ENCODE results near the gene ARNT2. TPM values are rescaled to one million over a fixed set of nuclear protein-coding genes. Genes with fewer than 3 reads are reported as not detected.

The ARNT2 gene
- total RNA-seq, 1 experiment from 2014 or later: not detected

DNA sequence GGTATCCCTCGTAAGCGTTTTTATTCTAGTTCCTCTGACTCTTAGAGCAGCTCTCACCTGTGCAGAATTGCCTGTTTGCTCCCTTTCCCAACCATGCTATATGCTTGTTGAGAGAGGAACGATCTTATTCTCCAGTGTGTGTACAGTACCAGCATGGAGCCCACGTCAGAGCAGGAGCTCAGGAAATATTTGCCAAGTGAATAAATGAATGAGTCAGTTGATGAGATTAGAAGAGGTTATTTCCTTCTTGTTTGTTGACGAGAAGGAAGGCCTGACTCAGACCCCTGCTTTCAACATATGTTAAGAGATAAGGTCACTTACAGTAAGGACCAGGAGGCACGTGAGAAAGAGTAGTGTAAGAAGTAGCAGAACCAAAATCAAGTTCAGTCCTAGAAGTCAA lies 184.6 kb downstream of the ARNT2 start:
- H3K4me1 ChIP-seq (ENCODE audit: low read length): no peaks in the 10 kb centered on the region
- H4K20me1 ChIP-seq (ENCODE audit: insufficient read depth, low read depth, low read length): no peaks in the 10 kb centered on the region
- H3K79me2 ChIP-seq (ENCODE audit: low read length): no peaks in the 10 kb centered on the region
- no peak overlapping the region for H3K4me3 ChIP-seq (ENCODE audit: low read length)
- DNase-seq: no peak
- H3K36me3 ChIP-seq (ENCODE audit: insufficient read depth, low read length): no peaks in the 10 kb centered on the region
- H3K27me3 ChIP-seq (ENCODE audit: low read length): no peaks in the 10 kb centered on the region
- H3K9me2 ChIP-seq (replicated peaks; ENCODE audit: insufficient read depth, low read length): no peaks in the 10 kb centered on the region
- H2AFZ ChIP-seq (ENCODE audit: low read length): no peak overlapping the region
- H3K4me2 ChIP-seq (ENCODE audit: low read depth, low read length, poor library complexity, severe bottlenecking): no peak overlapping the region
- H3K9me3 ChIP-seq (ENCODE audit: low read length): no peaks in the 10 kb centered on the region
- no peak overlapping the region for H3K27ac ChIP-seq (ENCODE audit: low read length)
- no peak overlapping the region for H3K9ac ChIP-seq (ENCODE audit: low read length)

GRCh38 chr15:80590761-80591355 lies 186.7 kb downstream of the ARNT2 start:
- Histone ChIP-seq H3K4me2 (ENCODE audit: low read depth, low read length, poor library complexity, severe bottlenecking) (no peak overlapping the region), H3K79me2 (ENCODE audit: low read length) (no peaks in the 10 kb centered on the region), H4K20me1 (ENCODE audit: insufficient read depth, low read depth, low read length) (no peaks in the 10 kb centered on the region), H3K4me3 (ENCODE audit: low read length) (no peak overlapping the region), H2AFZ (ENCODE audit: low read length) (no peak overlapping the region), H3K9ac (ENCODE audit: low read length) (no peak overlapping the region), H3K4me1 (ENCODE audit: low read length) (no peaks in the 10 kb centered on the region), H3K9me2 (replicated peaks; ENCODE audit: insufficient read depth, low read length) (no peaks in the 10 kb centered on the region), H3K27ac (ENCODE audit: low read length) (no peak overlapping the region), H3K27me3 (ENCODE audit: low read length) (no peaks in the 10 kb centered on the region), H3K36me3 (ENCODE audit: insufficient read depth, low read length) (no peaks in the 10 kb centered on the region), H3K9me3 (ENCODE audit: low read length) (no peaks in the 10 kb centered on the region)
- DNase-seq: no peak

GRCh38 chr15:80591471-80591870 lies 187.3 kb downstream of the ARNT2 start:
- no peaks in the 10 kb centered on the region for H3K9me3 ChIP-seq (ENCODE audit: low read length)
- H3K4me2 ChIP-seq (ENCODE audit: low read depth, low read length, poor library complexity, severe bottlenecking): no peak overlapping the region
- no peaks in the 10 kb centered on the region for H3K4me1 ChIP-seq (ENCODE audit: low read length)
- H3K27me3 ChIP-seq (ENCODE audit: low read length): no peaks in the 10 kb centered on the region
- no peaks in the 10 kb centered on the region for H3K36me3 ChIP-seq (ENCODE audit: insufficient read depth, low read length)
- H4K20me1 ChIP-seq (ENCODE audit: insufficient read depth, low read depth, low read length): no peaks in the 10 kb centered on the region
- H3K4me3 ChIP-seq (ENCODE audit: low read length): no peak overlapping the region
- no peak overlapping the region for H2AFZ ChIP-seq (ENCODE audit: low read length)
- H3K27ac ChIP-seq (ENCODE audit: low read length): no peak overlapping the region
- no peak overlapping the region for H3K9ac ChIP-seq (ENCODE audit: low read length)
- H3K9me2 ChIP-seq (replicated peaks; ENCODE audit: insufficient read depth, low read length): no peaks in the 10 kb centered on the region
- no peaks in the 10 kb centered on the region for H3K79me2 ChIP-seq (ENCODE audit: low read length)
- no peak for DNase-seq

DNA sequence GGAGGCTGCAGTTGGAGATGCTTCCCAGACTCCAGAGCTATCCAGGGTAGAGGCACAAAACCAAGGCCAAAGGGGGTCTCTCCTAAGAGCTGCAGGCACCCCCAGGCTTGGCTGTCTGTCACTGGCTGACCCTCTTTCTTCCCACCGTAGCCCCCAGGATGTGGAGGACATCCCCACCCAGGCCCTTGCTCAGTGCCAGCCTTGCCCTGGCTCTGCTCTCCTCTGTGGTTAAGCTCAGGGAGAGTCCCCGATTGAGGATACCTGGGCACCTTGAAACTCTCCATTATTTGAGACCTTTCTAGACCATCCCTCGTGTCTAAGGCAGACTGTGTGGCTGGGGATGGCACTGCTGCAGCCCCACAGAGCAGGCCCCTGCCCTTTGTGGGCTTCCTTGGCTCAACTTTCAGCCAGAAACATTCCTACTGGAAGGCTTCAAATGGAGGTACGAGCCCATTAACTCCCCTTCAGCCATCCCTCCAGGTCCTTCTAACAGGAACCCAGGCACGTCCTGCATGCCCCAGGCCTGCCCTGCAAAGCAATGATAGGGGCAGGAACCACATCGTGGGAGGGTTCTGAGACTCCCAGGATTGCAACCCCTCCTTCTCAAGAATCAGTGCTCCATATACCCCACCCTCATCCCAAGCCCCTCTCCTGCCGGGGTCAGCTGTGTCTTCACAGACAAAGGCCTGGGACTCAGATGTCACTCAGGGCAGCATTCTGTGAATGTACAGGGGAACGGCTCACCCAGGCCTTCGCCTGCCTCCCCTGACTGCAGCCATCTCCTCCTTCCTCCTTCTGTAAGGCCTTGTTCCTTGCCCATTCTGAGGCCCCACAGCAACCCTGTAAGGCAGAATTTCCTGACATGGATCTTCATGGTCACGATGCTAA lies 188.0 kb downstream of the ARNT2 start:
- Histone ChIP-seq H3K9me3 (ENCODE audit: low read length) (no peaks in the 10 kb centered on the region), H3K36me3 (ENCODE audit: insufficient read depth, low read length) (no peaks in the 10 kb centered on the region), H3K4me2 (ENCODE audit: low read depth, low read length, poor library complexity, severe bottlenecking) (no peak overlapping the region), H4K20me1 (ENCODE audit: insufficient read depth, low read depth, low read length) (no peaks in the 10 kb centered on the region), H3K27ac (ENCODE audit: low read length) (no peak overlapping the region), H3K9ac (ENCODE audit: low read length) (no peak overlapping the region), H3K9me2 (replicated peaks; ENCODE audit: insufficient read depth, low read length) (no peaks in the 10 kb centered on the region), H2AFZ (ENCODE audit: low read length) (no peak overlapping the region), H3K4me1 (ENCODE audit: low read length) (no peaks in the 10 kb centered on the region), H3K4me3 (ENCODE audit: low read length) (no peak overlapping the region), H3K27me3 (ENCODE audit: low read length) (no peaks in the 10 kb centered on the region), H3K79me2 (ENCODE audit: low read length) (no peaks in the 10 kb centered on the region)
- no peak for DNase-seq

DNA sequence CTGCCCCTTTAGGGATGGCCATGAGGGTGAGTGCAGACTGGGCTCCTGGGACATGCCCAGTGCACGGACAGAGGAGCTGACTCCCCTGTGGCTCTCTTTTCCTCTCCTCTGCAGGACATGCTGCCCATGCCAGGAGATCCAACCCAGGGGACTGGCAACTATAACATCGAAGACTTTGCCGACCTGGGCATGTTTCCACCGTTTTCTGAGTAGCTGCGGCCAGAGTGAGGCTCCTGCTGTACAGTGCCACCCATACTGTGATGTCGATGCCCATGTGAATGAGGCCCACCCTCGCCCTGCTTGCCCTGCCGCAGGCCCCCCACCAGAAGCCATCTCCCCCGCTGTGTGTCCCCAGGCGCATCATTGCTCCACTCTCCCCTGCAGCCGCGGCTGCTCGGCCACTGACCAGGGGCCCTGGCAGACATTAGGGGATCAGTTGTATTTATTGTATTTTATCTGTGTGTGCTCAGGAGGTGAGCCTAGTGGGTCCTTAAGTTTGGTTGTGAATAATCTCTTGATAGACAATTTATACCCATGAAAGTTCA lies 189.4 kb downstream of the ARNT2 start:
- no peak overlapping the region for H2AFZ ChIP-seq (ENCODE audit: low read length)
- no peaks in the 10 kb centered on the region for H3K4me1 ChIP-seq (ENCODE audit: low read length)
- no peaks in the 10 kb centered on the region for H3K9me2 ChIP-seq (replicated peaks; ENCODE audit: insufficient read depth, low read length)
- H3K27me3 ChIP-seq (ENCODE audit: low read length): no peaks in the 10 kb centered on the region
- no peak overlapping the region for H3K4me2 ChIP-seq (ENCODE audit: low read depth, low read length, poor library complexity, severe bottlenecking)
- H3K27ac ChIP-seq (ENCODE audit: low read length): no peak overlapping the region
- H3K9ac ChIP-seq (ENCODE audit: low read length): no peak overlapping the region
- no peak overlapping the region for H3K4me3 ChIP-seq (ENCODE audit: low read length)
- H3K36me3 ChIP-seq (ENCODE audit: insufficient read depth, low read length): no peaks in the 10 kb centered on the region
- no peaks in the 10 kb centered on the region for H4K20me1 ChIP-seq (ENCODE audit: insufficient read depth, low read depth, low read length)
- H3K79me2 ChIP-seq (ENCODE audit: low read length): no peaks in the 10 kb centered on the region
- DNase-seq: no peak
- H3K9me3 ChIP-seq (ENCODE audit: low read length): no peaks in the 10 kb centered on the region

GRCh38 chr15:80594091-80594889 lies 190.1 kb downstream of the ARNT2 start:
- H3K4me2 ChIP-seq (ENCODE audit: low read depth, low read length, poor library complexity, severe bottlenecking): no peak overlapping the region
- no peaks in the 10 kb centered on the region for H3K9me3 ChIP-seq (ENCODE audit: low read length)
- no peak overlapping the region for H2AFZ ChIP-seq (ENCODE audit: low read length)
- no peaks in the 10 kb centered on the region for H4K20me1 ChIP-seq (ENCODE audit: insufficient read depth, low read depth, low read length)
- no peaks in the 10 kb centered on the region for H3K79me2 ChIP-seq (ENCODE audit: low read length)
- no peaks in the 10 kb centered on the region for H3K27me3 ChIP-seq (ENCODE audit: low read length)
- no peak overlapping the region for H3K9ac ChIP-seq (ENCODE audit: low read length)
- H3K27ac ChIP-seq (ENCODE audit: low read length): no peak overlapping the region
- no peak overlapping the region for H3K4me3 ChIP-seq (ENCODE audit: low read length)
- H3K36me3 ChIP-seq (ENCODE audit: insufficient read depth, low read length): no peaks in the 10 kb centered on the region
- DNase-seq: no peak
- no peaks in the 10 kb centered on the region for H3K4me1 ChIP-seq (ENCODE audit: low read length)
- no peaks in the 10 kb centered on the region for H3K9me2 ChIP-seq (replicated peaks; ENCODE audit: insufficient read depth, low read length)

GRCh38 chr15:80595396-80595795 lies 191.2 kb downstream of the ARNT2 start:
- no peaks in the 10 kb centered on the region for H4K20me1 ChIP-seq (ENCODE audit: insufficient read depth, low read depth, low read length)
- no peak overlapping the region for H3K4me3 ChIP-seq (ENCODE audit: low read length)
- H3K9me2 ChIP-seq (replicated peaks; ENCODE audit: insufficient read depth, low read length): no peaks in the 10 kb centered on the region
- DNase-seq: no peak
- no peaks in the 10 kb centered on the region for H3K27me3 ChIP-seq (ENCODE audit: low read length)
- H3K4me1 ChIP-seq (ENCODE audit: low read length): no peaks in the 10 kb centered on the region
- H3K27ac ChIP-seq (ENCODE audit: low read length): no peak overlapping the region
- no peak overlapping the region for H2AFZ ChIP-seq (ENCODE audit: low read length)
- no peaks in the 10 kb centered on the region for H3K36me3 ChIP-seq (ENCODE audit: insufficient read depth, low read length)
- no peaks in the 10 kb centered on the region for H3K9me3 ChIP-seq (ENCODE audit: low read length)
- H3K79me2 ChIP-seq (ENCODE audit: low read length): no peaks in the 10 kb centered on the region
- no peak overlapping the region for H3K9ac ChIP-seq (ENCODE audit: low read length)
- H3K4me2 ChIP-seq (ENCODE audit: low read depth, low read length, poor library complexity, severe bottlenecking): no peak overlapping the region

DNA sequence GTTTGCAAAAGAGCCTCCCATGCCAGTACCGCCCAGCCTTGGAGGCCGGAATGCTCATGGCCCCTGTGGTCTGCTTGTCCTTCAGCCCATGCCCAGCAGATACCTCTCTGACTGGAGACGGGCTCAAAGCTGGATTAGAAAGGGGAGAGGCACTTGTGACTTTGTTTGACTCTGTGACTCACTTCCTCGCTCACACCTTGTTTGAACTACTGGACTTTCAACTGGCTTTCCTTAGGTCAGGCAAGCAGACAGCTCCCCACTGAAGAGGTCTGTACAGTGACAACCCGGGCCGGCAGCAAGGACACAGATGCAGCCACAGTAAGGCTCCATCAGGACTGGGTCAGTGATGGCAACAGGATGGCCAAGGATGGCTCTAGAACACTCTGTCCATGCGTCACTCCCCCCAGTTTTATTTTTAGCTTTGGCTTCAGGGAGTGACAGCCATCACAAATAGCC lies 192.4 kb downstream of the ARNT2 start:
- H3K4me1 ChIP-seq (ENCODE audit: low read length): no peaks in the 10 kb centered on the region
- no peaks in the 10 kb centered on the region for H3K9me2 ChIP-seq (replicated peaks; ENCODE audit: insufficient read depth, low read length)
- no peak overlapping the region for H3K4me2 ChIP-seq (ENCODE audit: low read depth, low read length, poor library complexity, severe bottlenecking)
- H3K4me3 ChIP-seq (ENCODE audit: low read length): no peak overlapping the region
- DNase-seq: no peak
- H3K9me3 ChIP-seq (ENCODE audit: low read length): no peaks in the 10 kb centered on the region
- H3K27me3 ChIP-seq (ENCODE audit: low read length): no peaks in the 10 kb centered on the region
- H3K36me3 ChIP-seq (ENCODE audit: insufficient read depth, low read length): no peaks in the 10 kb centered on the region
- H2AFZ ChIP-seq (ENCODE audit: low read length): no peak overlapping the region
- no peaks in the 10 kb centered on the region for H3K79me2 ChIP-seq (ENCODE audit: low read length)
- H3K9ac ChIP-seq (ENCODE audit: low read length): no peak overlapping the region
- H4K20me1 ChIP-seq (ENCODE audit: insufficient read depth, low read depth, low read length): no peaks in the 10 kb centered on the region
- H3K27ac ChIP-seq (ENCODE audit: low read length): no peak overlapping the region

Data from Karpas-422 (cell line).